ENCODE data around the gene DRD4.
"Not testable (repeated sequence)": the region's sequence is repeated elsewhere in the genome, so short reads cannot be mapped to it uniquely, and the experiment has no call there.

The DRD4 gene

GRCh38 chr11:679271-680207, 42.5 kb downstream of the DRD4 start:
- DNase-seq (ENCODE audit: low spot score) = no peak

GRCh38 chr11:680476-680875, 43.4 kb downstream of the DRD4 start:
- DNase-seq (ENCODE audit: low spot score) = no peak

GRCh38 chr11:680970-681369, 43.9 kb downstream of the DRD4 start:
- DNase-seq (ENCODE audit: low spot score) = no peak

GRCh38 chr11:686451-687243, 49.6 kb downstream of the DRD4 start:
- no peak for DNase-seq (ENCODE audit: low spot score)

- no peak for DNase-seq (ENCODE audit: low spot score)
These were observed 50.7 kb downstream of the DRD4 start for GRCh38 chr11:687751-688150.

GRCh38 chr11:688681-689080, 51.6 kb downstream of the DRD4 start:
- no peak for DNase-seq (ENCODE audit: low spot score)

- no peak for DNase-seq (ENCODE audit: low spot score)
These were observed 52.6 kb downstream of the DRD4 start for GRCh38 chr11:689625-690024.

- DNase-seq (ENCODE audit: low spot score) = not testable (repeated sequence)
These were observed 53.2 kb downstream of the DRD4 start for GRCh38 chr11:690244-690643.

Measured in NAMALWA (cell line).